PC-3 (cell line): ENCODE measurements around the gene COL2A1.

ENCODE experiments used
- CTCF ChIP-seq: fragments of 300-600 bp; sonication (generic); conservative IDR thresholded peaks from 2 replicates; pipeline ENCODE4 v1.5.1; 2017; ENCODE audit warnings: antibody characterized with exemption, low read depth, mild to moderate bottlenecking, low read length
- EZH2 ChIP-seq: fragments of 300-600 bp; sonication (generic); IDR thresholded peaks from one replicate; pipeline ENCODE4 v1.6.1; 2017; ENCODE audit warnings: antibody characterized with exemption, mild to moderate bottlenecking, low read length; ENCODE audit not compliant: unreplicated experiment

DNA sequence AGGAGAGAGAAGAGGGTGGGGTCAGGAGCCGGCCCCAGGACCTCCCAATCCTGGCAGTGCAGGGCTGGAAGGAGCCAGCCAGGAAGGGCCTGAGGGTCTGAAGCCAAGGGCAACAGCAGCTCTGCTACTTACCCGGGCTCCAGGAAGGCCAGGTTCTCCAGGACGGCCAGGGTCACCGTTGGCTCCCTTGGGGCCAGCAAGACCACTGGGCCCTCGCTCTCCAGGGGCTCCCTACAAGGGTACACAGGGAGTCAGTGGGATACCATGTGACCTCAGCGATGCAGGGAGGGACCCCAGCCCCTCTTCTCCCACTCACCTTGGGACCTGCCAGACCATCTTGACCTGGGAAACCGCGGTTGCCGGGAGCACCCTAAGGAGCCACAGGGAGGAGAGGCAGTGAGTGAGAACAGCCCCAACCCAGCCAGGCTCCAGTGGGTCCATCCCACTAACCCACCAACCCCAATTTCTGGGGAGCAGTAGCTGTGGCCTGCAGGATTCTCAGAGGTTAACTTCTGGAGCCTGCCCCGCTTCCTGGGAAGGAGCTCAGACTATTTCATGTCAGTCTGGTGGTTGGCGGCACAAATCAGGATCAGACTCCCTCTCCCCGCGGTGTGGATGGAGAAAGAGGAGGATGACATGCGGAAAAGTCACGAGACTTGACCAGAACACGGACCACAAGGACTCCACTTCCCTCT lies 18.5 kb downstream of the COL2A1 start:
- no peak for TF ChIP-seq CTCF
- TF ChIP-seq EZH2 = no peak
